ACC112 (cell line): Measurements from ENCODE around the gene OSTM1.

Experiments used
- H2AFZ ChIP-seq: fragments of 200-600 bp; sonication (generic); one replicate; pipeline ENCODE4 v1.6.0; 2017; ENCODE audit warnings: antibody characterized with exemption, low read length; ENCODE audit not compliant: unreplicated experiment
- H3K27ac ChIP-seq: fragments of 200-600 bp; sonication (generic); 2 replicates; pipeline ENCODE4 v1.5.1; 2014; ENCODE audit warnings: low read depth, mild to moderate bottlenecking, antibody characterized with exemption, low read length, moderate library complexity
- H3K27me3 ChIP-seq: fragments of 200-600 bp; sonication (generic); 2 replicates; pipeline ENCODE4 v1.6.1; 2014; ENCODE audit warnings: mild to moderate bottlenecking, antibody characterized with exemption, low read length, moderate library complexity, mixed read lengths; ENCODE audit not compliant: insufficient read depth
- H3K36me3 ChIP-seq: fragments of 200-600 bp; sonication (generic); 2 replicates; pipeline ENCODE4 v1.6.1; 2016; ENCODE audit warnings: mild to moderate bottlenecking, antibody characterized with exemption, low read length, moderate library complexity, mixed read lengths; ENCODE audit not compliant: insufficient read depth
- H3K4me1 ChIP-seq: fragments of 200-600 bp; sonication (generic); one replicate; pipeline ENCODE4 v1.6.1; 2016; ENCODE audit warnings: low read length, mixed read lengths; ENCODE audit not compliant: insufficient read depth, unreplicated experiment, control insufficient read depth
- H3K4me3 ChIP-seq: fragments of 200-600 bp; sonication (generic); 2 replicates; pipeline ENCODE4 v1.5.1; 2014; ENCODE audit warnings: mild to moderate bottlenecking, low read depth, low read length
- H3K79me2 ChIP-seq: fragments of 200-600 bp; sonication (generic); one replicate; pipeline ENCODE4 v1.6.0; 2016; ENCODE audit warnings: low read length; ENCODE audit not compliant: control insufficient read depth, unreplicated experiment, insufficient read depth

Gene OSTM1

GRCh38 chr6:108068182-108068581 lies 6.4 kb downstream of the OSTM1 start:
- Histone ChIP-seq H3K79me2 (peaks cover 1% of the 10 kb centered on the region), H3K4me3 (no peak overlapping the region), H2AFZ (no peak overlapping the region), H3K36me3 (no peaks in the 10 kb centered on the region), H3K4me1 (peaks cover 3% of the 10 kb centered on the region), H3K27me3 (no peaks in the 10 kb centered on the region), H3K27ac (no peak overlapping the region)

- H3K27ac ChIP-seq = no peak overlapping the region
- no peaks in the 10 kb centered on the region for H3K36me3 ChIP-seq
- no peaks in the 10 kb centered on the region for H3K79me2 ChIP-seq
- no peak overlapping the region for H3K4me3 ChIP-seq
- no peaks in the 10 kb centered on the region for H3K4me1 ChIP-seq
- no peaks in the 10 kb centered on the region for H3K27me3 ChIP-seq
- no peak overlapping the region for H2AFZ ChIP-seq
Measured at GRCh38 chr6:108052706-108053105, 21.8 kb downstream of the OSTM1 start.

GRCh38 chr6:108051481-108051880 lies 23.1 kb downstream of the OSTM1 start:
- Histone ChIP-seq H2AFZ (no peak overlapping the region), H3K27me3 (no peaks in the 10 kb centered on the region), H3K36me3 (no peaks in the 10 kb centered on the region), H3K79me2 (no peaks in the 10 kb centered on the region), H3K4me1 (no peaks in the 10 kb centered on the region), H3K4me3 (no peak overlapping the region), H3K27ac (no peak overlapping the region)

GRCh38 chr6:108039681-108040080 lies 34.9 kb downstream of the OSTM1 start:
- Histone ChIP-seq H2AFZ (no peak overlapping the region), H3K4me1 (no peaks in the 10 kb centered on the region), H3K4me3 (no peak overlapping the region), H3K27ac (no peak overlapping the region), H3K27me3 (no peaks in the 10 kb centered on the region), H3K79me2 (no peaks in the 10 kb centered on the region), H3K36me3 (0 out of 2 replicates have a peak, but pooled peaks cover 6% of the 10 kb centered on the region)

DNA sequence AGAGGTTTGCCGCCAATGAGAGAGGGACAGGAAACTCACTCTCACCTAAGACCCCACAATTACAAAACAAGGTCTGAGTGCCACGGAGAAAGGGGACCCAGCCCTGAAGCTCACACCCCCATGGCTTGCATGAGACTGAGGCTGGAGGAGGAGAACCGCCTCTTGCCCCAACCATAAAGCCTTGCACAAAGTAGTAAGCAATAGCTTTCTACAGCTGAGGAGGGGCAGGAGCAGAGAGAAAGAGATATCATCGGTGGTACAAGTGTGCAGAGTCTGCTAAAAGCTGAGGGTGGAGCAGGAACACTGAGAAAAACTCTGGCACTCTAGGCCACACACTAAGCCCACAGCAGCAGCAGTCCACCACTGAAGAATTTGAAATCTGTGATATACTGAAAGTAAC lies 37.7 kb downstream of the OSTM1 start:
- Histone ChIP-seq H3K27ac (no peak overlapping the region), H3K27me3 (no peaks in the 10 kb centered on the region), H3K4me3 (no peak overlapping the region), H3K79me2 (no peaks in the 10 kb centered on the region), H2AFZ (no peak overlapping the region), H3K4me1 (no peaks in the 10 kb centered on the region), H3K36me3 (0 out of 2 replicates have a peak, but pooled peaks cover 6% of the 10 kb centered on the region)

- no peaks in the 10 kb centered on the region for H3K36me3 ChIP-seq
- H3K27me3 ChIP-seq = no peaks in the 10 kb centered on the region
- H3K79me2 ChIP-seq = no peaks in the 10 kb centered on the region
- H3K27ac ChIP-seq = no peak overlapping the region
- H3K4me3 ChIP-seq = no peak overlapping the region
- no peaks in the 10 kb centered on the region for H3K4me1 ChIP-seq
- H2AFZ ChIP-seq = no peak overlapping the region
Measured at GRCh38 chr6:108031968-108032367, 42.6 kb downstream of the OSTM1 start.

GRCh38 chr6:108030211-108030610 lies 44.3 kb downstream of the OSTM1 start:
- H2AFZ ChIP-seq = no peak overlapping the region
- no peaks in the 10 kb centered on the region for H3K4me1 ChIP-seq
- H3K4me3 ChIP-seq = no peak overlapping the region
- H3K27me3 ChIP-seq = no peaks in the 10 kb centered on the region
- no peaks in the 10 kb centered on the region for H3K36me3 ChIP-seq
- no peak overlapping the region for H3K27ac ChIP-seq
- no peaks in the 10 kb centered on the region for H3K79me2 ChIP-seq

GRCh38 chr6:108029226-108029921 lies 45.2 kb downstream of the OSTM1 start:
- Histone ChIP-seq H3K27me3 (no peaks in the 10 kb centered on the region), H3K79me2 (no peaks in the 10 kb centered on the region), H3K27ac (no peak overlapping the region), H3K4me1 (no peaks in the 10 kb centered on the region), H3K4me3 (no peak overlapping the region), H3K36me3 (no peaks in the 10 kb centered on the region), H2AFZ (no peak overlapping the region)

DNA sequence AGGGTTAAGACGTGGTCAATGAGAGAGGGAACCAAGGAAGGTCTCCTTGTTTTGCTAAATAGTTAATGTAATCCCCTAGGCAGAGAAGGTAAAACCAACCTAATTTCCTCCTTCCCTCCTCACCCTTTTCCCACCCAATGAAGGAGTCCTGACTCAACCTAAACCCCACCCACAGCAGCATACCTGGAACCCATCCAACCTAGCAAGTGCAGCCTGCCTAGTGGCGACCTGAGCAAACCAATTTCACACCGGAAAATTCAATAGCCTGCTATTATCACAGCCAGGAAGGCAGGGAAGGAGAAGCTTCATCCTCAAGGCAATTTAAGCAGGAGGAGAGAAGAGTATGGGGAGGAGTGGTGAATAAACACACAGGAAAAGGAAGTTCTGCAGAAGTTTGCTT lies 46.9 kb downstream of the OSTM1 start:
- Histone ChIP-seq H3K27ac (no peak overlapping the region), H3K27me3 (no peaks in the 10 kb centered on the region), H3K4me1 (no peaks in the 10 kb centered on the region), H3K79me2 (no peaks in the 10 kb centered on the region), H3K4me3 (no peak overlapping the region), H3K36me3 (no peaks in the 10 kb centered on the region), H2AFZ (no peak overlapping the region)

DNA sequence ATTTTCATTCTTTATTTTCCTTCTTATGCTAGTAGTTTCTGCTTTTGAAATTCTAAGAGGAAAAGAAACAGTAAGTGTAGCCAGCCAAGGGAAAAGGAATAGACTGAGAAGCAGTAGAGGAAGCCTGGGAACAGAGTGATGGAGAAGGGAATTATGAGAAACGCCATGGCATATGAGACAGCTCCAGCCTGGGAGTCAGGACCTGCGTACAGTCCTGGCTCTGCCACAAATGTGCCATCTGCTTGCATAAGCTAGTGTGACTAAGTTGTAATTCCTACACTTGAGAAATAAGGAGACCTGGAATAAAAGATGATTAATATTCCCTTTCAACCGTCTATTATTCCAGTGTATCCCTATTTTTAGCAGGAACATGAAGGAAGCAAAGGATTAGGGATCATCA lies 47.5 kb downstream of the OSTM1 start:
- Histone ChIP-seq H2AFZ (no peak overlapping the region), H3K79me2 (no peaks in the 10 kb centered on the region), H3K4me1 (no peaks in the 10 kb centered on the region), H3K36me3 (no peaks in the 10 kb centered on the region), H3K4me3 (no peak overlapping the region), H3K27me3 (no peaks in the 10 kb centered on the region), H3K27ac (no peak overlapping the region)

DNA sequence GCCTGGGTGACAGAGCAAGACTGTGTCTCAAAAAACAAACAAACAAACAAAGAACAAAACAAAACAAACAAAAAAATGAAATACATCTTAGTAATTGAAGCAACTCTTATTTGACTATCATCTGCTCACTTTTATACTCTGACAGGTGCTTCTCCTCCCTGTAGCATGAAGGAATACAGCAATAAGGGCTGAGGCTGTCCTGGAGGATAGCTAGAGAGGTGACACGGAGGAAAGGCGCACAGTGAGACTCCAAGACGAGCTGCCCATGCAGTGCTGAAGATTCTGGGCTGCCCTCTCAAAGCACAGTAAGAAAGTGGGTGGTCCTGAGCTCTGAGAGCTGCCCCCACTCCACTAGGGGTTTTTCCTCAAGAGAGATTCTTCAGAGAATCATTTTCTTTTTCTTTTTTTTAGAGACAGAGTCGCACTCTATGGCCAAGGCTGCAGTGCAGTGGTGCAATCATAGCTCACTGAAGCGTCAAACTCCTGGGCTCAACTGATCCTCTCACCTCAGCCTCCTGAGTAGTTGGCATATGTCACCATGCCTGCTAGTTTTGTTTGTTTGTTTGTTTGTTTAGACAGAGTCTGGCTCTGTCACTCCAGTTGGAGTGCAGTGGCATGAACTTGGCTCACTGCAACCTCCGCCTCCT lies 50.0 kb downstream of the OSTM1 start:
- Histone ChIP-seq H3K27me3 (no peaks in the 10 kb centered on the region), H2AFZ (no peak overlapping the region), H3K27ac (no peak overlapping the region), H3K36me3 (no peaks in the 10 kb centered on the region), H3K79me2 (no peaks in the 10 kb centered on the region), H3K4me3 (no peak overlapping the region), H3K4me1 (no peaks in the 10 kb centered on the region)
